Measurements from ENCODE around the gene LRWD1. TPM values are rescaled to one million over a fixed set of nuclear protein-coding genes. Genes with fewer than 3 reads are reported as not detected.
"Not testable (repeated sequence)": the region's sequence is repeated elsewhere in the genome, so short reads cannot be mapped to it uniquely, and the experiment has no call there.

The LRWD1 gene
- total RNA-seq, 2 donors from 2014 or later = 12.8 to 57.7 TPM

GRCh38 chr7:102453319-102453718 lies 11.5 kb upstream of the LRWD1 start:
- Histone ChIP-seq H3K36me3 (peaks cover 0 to 8% of the 10 kb centered on the region in 2 donors), H3K4me1 (replicated peaks) (no peaks in the 10 kb centered on the region), H3K9me3 (no peaks in the 10 kb centered on the region), H3K27ac (no peak overlapping the region), H3K27me3 (replicated peaks; ENCODE audit: insufficient read depth) (no peaks in the 10 kb centered on the region), H3K4me3 (no peak overlapping the region)
- 69% methylated on average over 7 of the region's 7 CpGs for WGBS
- TF ChIP-seq POLR2AphosphoS5 (IDR thresholded peaks at IDR 0.05) (no peak), POLR2A (IDR thresholded peaks at IDR 0.05) (no peak)
- TF ChIP-seq, protein P1, sequence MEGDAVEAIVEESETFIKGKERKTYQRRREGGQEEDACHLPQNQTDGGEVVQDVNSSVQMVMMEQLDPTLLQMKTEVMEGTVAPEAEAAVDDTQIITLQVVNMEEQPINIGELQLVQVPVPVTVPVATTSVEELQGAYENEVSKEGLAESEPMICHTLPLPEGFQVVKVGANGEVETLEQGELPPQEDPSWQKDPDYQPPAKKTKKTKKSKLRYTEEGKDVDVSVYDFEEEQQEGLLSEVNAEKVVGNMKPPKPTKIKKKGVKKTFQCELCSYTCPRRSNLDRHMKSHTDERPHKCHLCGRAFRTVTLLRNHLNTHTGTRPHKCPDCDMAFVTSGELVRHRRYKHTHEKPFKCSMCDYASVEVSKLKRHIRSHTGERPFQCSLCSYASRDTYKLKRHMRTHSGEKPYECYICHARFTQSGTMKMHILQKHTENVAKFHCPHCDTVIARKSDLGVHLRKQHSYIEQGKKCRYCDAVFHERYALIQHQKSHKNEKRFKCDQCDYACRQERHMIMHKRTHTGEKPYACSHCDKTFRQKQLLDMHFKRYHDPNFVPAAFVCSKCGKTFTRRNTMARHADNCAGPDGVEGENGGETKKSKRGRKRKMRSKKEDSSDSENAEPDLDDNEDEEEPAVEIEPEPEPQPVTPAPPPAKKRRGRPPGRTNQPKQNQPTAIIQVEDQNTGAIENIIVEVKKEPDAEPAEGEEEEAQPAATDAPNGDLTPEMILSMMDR (IDR thresholded peaks at IDR 0.05) = no peak
- DNase-seq (ENCODE audit: low spot score) = no peak
- intact Hi-C loops (cut with DNase I) = no loop called here

- Histone ChIP-seq H3K27me3 (replicated peaks; ENCODE audit: insufficient read depth) (no peaks in the 10 kb centered on the region), H3K4me1 (replicated peaks) (no peaks in the 10 kb centered on the region), H3K9me3 (no peaks in the 10 kb centered on the region), H3K27ac (no peak overlapping the region), H3K4me3 (no peak overlapping the region), H3K36me3 (peaks cover 0 to 8% of the 10 kb centered on the region in 2 donors)
- no peak for DNase-seq (ENCODE audit: low spot score)
- TF ChIP-seq, protein P1 (IDR thresholded peaks at IDR 0.05) = no peak
- TF ChIP-seq POLR2AphosphoS5 (IDR thresholded peaks at IDR 0.05) (no peak), POLR2A (IDR thresholded peaks at IDR 0.05) (no peak)
- intact Hi-C loops (cut with DNase I) = no loop called here
- 63% methylated on average over 11 of the region's 12 CpGs for WGBS
Measured at GRCh38 chr7:102454468-102454867, 10.3 kb upstream of the LRWD1 start.

DNA sequence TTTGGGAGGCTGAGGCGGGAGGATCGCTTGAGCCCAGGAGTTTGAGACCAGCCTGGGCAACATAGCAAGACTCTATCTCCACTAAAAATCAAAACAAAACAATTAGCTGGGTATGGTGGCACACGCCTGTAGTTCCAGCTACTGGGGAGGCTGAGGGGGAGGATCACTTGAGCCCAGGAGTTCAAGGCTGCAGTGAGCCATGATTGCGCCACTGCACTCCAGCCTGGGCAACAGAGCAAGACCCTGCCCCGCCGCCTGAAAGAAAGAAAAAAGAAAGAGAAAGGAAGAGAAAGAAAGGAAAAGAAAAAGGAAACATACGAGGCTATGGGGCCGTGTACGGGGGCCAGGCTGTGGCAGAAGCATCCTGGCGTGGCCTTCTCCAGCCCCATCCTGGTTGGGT lies 9.9 kb upstream of the LRWD1 start:
- H3K27me3 ChIP-seq (replicated peaks; ENCODE audit: insufficient read depth); H3K4me3 ChIP-seq; H3K4me1 ChIP-seq (replicated peaks); H3K27ac ChIP-seq; DNase-seq (ENCODE audit: low spot score); H3K36me3 ChIP-seq; H3K9me3 ChIP-seq; intact Hi-C loops (cut with DNase I): not testable (repeated sequence)
- 94% methylated on average over 10 of the region's 10 CpGs for WGBS

DNA sequence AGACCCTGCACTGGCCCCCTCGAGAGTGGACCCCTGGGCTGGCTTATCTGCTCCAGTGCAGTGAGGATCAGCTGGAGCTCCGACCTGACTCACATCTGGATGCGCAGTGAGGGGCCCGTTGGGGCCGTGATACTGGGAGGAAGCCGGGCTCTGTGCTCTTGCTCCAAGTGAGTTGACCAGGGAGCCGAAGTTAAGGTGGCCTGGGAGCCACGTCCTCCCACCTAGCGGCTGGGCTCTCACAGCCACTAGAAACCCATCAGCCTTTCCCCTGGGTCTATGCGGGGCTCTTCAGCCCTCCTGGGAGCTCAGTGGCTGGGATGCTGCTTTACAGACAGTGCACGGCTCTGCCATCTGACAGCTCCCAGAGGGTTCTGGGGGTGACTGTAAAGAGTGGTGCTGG lies 9.2 kb upstream of the LRWD1 start:
- intact Hi-C loops (cut with DNase I) = no loop called here
- Histone ChIP-seq H3K36me3 (peaks cover 0 to 8% of the 10 kb centered on the region in 2 donors), H3K27me3 (replicated peaks; ENCODE audit: insufficient read depth) (no peaks in the 10 kb centered on the region), H3K4me3 (no peak overlapping the region), H3K9me3 (no peaks in the 10 kb centered on the region), H3K4me1 (replicated peaks) (no peaks in the 10 kb centered on the region), H3K27ac (no peak overlapping the region)
- TF ChIP-seq, protein P1 (IDR thresholded peaks at IDR 0.05) = no peak
- TF ChIP-seq POLR2A (IDR thresholded peaks at IDR 0.05) = no peak
- TF ChIP-seq POLR2AphosphoS5 (IDR thresholded peaks at IDR 0.05) = no peak
- no peak for DNase-seq (ENCODE audit: low spot score)
- WGBS = 87% methylated on average over 11 of the region's 11 CpGs

DNA sequence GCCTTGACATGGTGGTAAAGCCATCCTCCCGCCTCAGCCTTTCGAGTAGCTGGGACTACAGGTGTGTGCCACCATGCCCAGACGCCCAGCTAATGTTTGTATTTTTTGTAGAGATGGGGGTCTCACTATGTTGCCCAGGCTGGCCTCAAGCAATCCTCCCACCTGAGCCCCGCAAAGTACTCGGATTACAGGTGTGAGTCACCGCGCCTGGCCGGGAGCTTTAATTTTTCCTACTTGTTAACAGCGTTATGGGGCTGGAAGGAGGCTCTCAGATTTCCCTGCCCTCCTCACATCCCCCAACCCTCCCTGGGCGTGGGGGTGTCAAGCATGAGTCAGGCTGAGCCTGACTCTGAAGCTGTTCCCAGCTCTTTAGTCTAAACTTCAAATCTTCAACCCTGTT lies 8.5 kb upstream of the LRWD1 start:
- TF ChIP-seq POLR2AphosphoS5 (IDR thresholded peaks at IDR 0.05) (no peak), POLR2A (IDR thresholded peaks at IDR 0.05) (no peak)
- TF ChIP-seq, protein P1 (IDR thresholded peaks at IDR 0.05) = no peak
- no peak overlapping the region for H3K4me3 ChIP-seq
- intact Hi-C loops (cut with DNase I) = no loop called here
- no peak for DNase-seq (ENCODE audit: low spot score)
- no peaks in the 10 kb centered on the region for H3K27me3 ChIP-seq (replicated peaks; ENCODE audit: insufficient read depth)
- no peaks in the 10 kb centered on the region for H3K4me1 ChIP-seq (replicated peaks)
- no peak overlapping the region for H3K27ac ChIP-seq
- WGBS = 65% methylated on average over 10 of the region's 10 CpGs
- no peaks in the 10 kb centered on the region for H3K9me3 ChIP-seq
- peaks cover 0 to 8% of the 10 kb centered on the region in 2 donors for H3K36me3 ChIP-seq

Measured in prostate gland (tissue), 2 donors.